ENCODE data around the gene LIMCH1. TPM values are rescaled to one million over a fixed set of nuclear protein-coding genes. Genes with fewer than 3 reads are reported as not detected.
A peak's percentile ranks its signal among the peaks of the same experiment; 100 is the strongest.

The LIMCH1 gene
- total RNA-seq, 1 experiment from 2014 or later: 48.4 TPM

GRCh38 chr4:41586675-41587225 is 48.8 kb downstream of the LIMCH1 start:
- BruUV-seq (replicated peaks): no TSS peak
- peaks cover 6% of the 10 kb centered on the region for H3K36me3 Mint-ChIP-seq (ENCODE audit: insufficient read depth, unreplicated experiment)
- ChIA-PET POLR2A (interaction anchor here (0.7 kb wide), 1 partner anchor 21 kb away, joined by 3 read pairs; no protein-coding TSS in a partner anchor), CTCF (no interaction called here)
- H3K4me1 Mint-ChIP-seq (ENCODE audit: insufficient read depth, unreplicated experiment): peaks cover 13% of the 10 kb centered on the region
- H3K27ac Mint-ChIP-seq (ENCODE audit: low read depth, unreplicated experiment): no peak overlapping the region
- no peak for DNase-seq (ENCODE audit: unreplicated experiment)
- no peaks in the 10 kb centered on the region for H3K27me3 Mint-ChIP-seq (ENCODE audit: insufficient read depth, unreplicated experiment)
- H3K9me3 Mint-ChIP-seq (ENCODE audit: unreplicated experiment): peaks cover 27% of the 10 kb centered on the region
- no peak for TF ChIP-seq CTCF (IDR thresholded peaks at IDR 0.05; ENCODE audit: unreplicated experiment)
- intact Hi-C loops (cut with micrococcal nuclease): no loop called here
- H3K4me3 Mint-ChIP-seq (ENCODE audit: unreplicated experiment): no peak overlapping the region

GRCh38 chr4:41587286-41587685 is 49.3 kb downstream of the LIMCH1 start:
- Mint-ChIP-seq H3K27ac (ENCODE audit: low read depth, unreplicated experiment) (no peak overlapping the region), H3K4me1 (ENCODE audit: insufficient read depth, unreplicated experiment) (peaks cover 13% of the 10 kb centered on the region), H3K27me3 (ENCODE audit: insufficient read depth, unreplicated experiment) (no peaks in the 10 kb centered on the region), H3K36me3 (ENCODE audit: insufficient read depth, unreplicated experiment) (peaks cover 6% of the 10 kb centered on the region), H3K4me3 (ENCODE audit: unreplicated experiment) (no peak overlapping the region), H3K9me3 (ENCODE audit: unreplicated experiment) (peaks cover 27% of the 10 kb centered on the region)
- ChIA-PET CTCF (interaction anchor here (0.6 kb wide), 1 partner anchor 727 kb away, joined by 3 read pairs; no protein-coding TSS in a partner anchor), POLR2A (interaction anchor here (0.6 to 0.7 kb wide), 2 partner anchors 8 to 20 kb away, joined by 3 read pairs; no protein-coding TSS in a partner anchor)
- intact Hi-C loops (cut with micrococcal nuclease): no loop called here
- no peak for TF ChIP-seq CTCF (IDR thresholded peaks at IDR 0.05; ENCODE audit: unreplicated experiment)
- BruUV-seq (replicated peaks): no TSS peak
- no peak for DNase-seq (ENCODE audit: unreplicated experiment)

GRCh38 chr4:41590591-41590990 is 52.6 kb downstream of the LIMCH1 start:
- no peak for TF ChIP-seq CTCF (IDR thresholded peaks at IDR 0.05; ENCODE audit: unreplicated experiment)
- BruUV-seq (replicated peaks): no TSS peak
- ChIA-PET CTCF (interaction anchor here (0.9 to 2.1 kb wide), 2 partner anchors 9 to 13 kb away, joined by 4 to 5 read pairs; no protein-coding TSS in a partner anchor), POLR2A (interaction anchor here (0.7 to 0.8 kb wide), 2 partner anchors 9 to 141 kb away, joined by 3 to 4 read pairs; no protein-coding TSS in a partner anchor)
- Mint-ChIP-seq H3K4me1 (ENCODE audit: insufficient read depth, unreplicated experiment) (peaks cover 13% of the 10 kb centered on the region), H3K27ac (ENCODE audit: low read depth, unreplicated experiment) (peak overlapping the region; percentile 77), H3K27me3 (ENCODE audit: insufficient read depth, unreplicated experiment) (no peaks in the 10 kb centered on the region), H3K9me3 (ENCODE audit: unreplicated experiment) (peaks cover 7% of the 10 kb centered on the region), H3K4me3 (ENCODE audit: unreplicated experiment) (no peak overlapping the region), H3K36me3 (ENCODE audit: insufficient read depth, unreplicated experiment) (peaks cover 6% of the 10 kb centered on the region)
- DNase-seq (ENCODE audit: unreplicated experiment): peak; percentile 68
- intact Hi-C loops (cut with micrococcal nuclease): no loop called here

- CTCF ChIA-PET: interaction anchor here (0.5 kb wide), 1 partner anchor 67 kb away, joined by 3 read pairs; no protein-coding TSS in a partner anchor
- Mint-ChIP-seq H3K4me1 (ENCODE audit: insufficient read depth, unreplicated experiment) (peaks cover 13% of the 10 kb centered on the region), H3K9me3 (ENCODE audit: unreplicated experiment) (no peaks in the 10 kb centered on the region), H3K27ac (ENCODE audit: low read depth, unreplicated experiment) (no peak overlapping the region), H3K36me3 (ENCODE audit: insufficient read depth, unreplicated experiment) (no peaks in the 10 kb centered on the region), H3K4me3 (ENCODE audit: unreplicated experiment) (no peak overlapping the region), H3K27me3 (ENCODE audit: insufficient read depth, unreplicated experiment) (no peaks in the 10 kb centered on the region)
- POLR2A ChIA-PET: no interaction called here
- TF ChIP-seq CTCF (IDR thresholded peaks at IDR 0.05; ENCODE audit: unreplicated experiment): no peak
- BruUV-seq (replicated peaks): no TSS peak
- DNase-seq (ENCODE audit: unreplicated experiment): no peak
- intact Hi-C loops (cut with micrococcal nuclease): no loop called here
These were observed 56.5 kb downstream of the LIMCH1 start for GRCh38 chr4:41594432-41594831.

Data from MCF 10A (cell line).